ENCODE measurements around the gene CLASRP.
"Not testable (repeated sequence)": the region's sequence is repeated elsewhere in the genome, so short reads cannot be mapped to it uniquely, and the experiment has no call there.

CLASRP gene

GRCh38 chr19:45038931-45039893 lies at the start of gene CLASRP:
TSS of gene CLASRP (plus strand) at chr19:45039045. CDS start at chr19:45040213, 1,168 bp downstream.
- peak; percentile 91 for DNase-seq (ENCODE audit: low spot score)

- no peak for DNase-seq (ENCODE audit: low spot score)
These were observed 48.4 kb upstream of the CLASRP start for GRCh38 chr19:44990459-44990858.

GRCh38 chr19:44990966-44991365 lies 47.9 kb upstream of the CLASRP start:
- DNase-seq (ENCODE audit: low spot score), result no peak

- DNase-seq (ENCODE audit: low spot score), result no peak
These were observed 46.3 kb upstream of the CLASRP start for GRCh38 chr19:44992336-44993163.

- no peak for DNase-seq (ENCODE audit: low spot score)
These were observed 45.3 kb upstream of the CLASRP start for GRCh38 chr19:44993526-44993925.

- DNase-seq (ENCODE audit: low spot score), result no peak
These were observed 44.8 kb upstream of the CLASRP start for GRCh38 chr19:44993926-44994537.

- DNase-seq (ENCODE audit: low spot score), result no peak
These were observed 40.8 kb upstream of the CLASRP start for GRCh38 chr19:44998025-44998424.

GRCh38 chr19:44999131-44999925 lies 39.5 kb upstream of the CLASRP start:
- not testable (repeated sequence) for DNase-seq (ENCODE audit: low spot score)

- not testable (repeated sequence) for DNase-seq (ENCODE audit: low spot score)
These were observed 38.2 kb upstream of the CLASRP start for GRCh38 chr19:45000665-45001064.

GRCh38 chr19:45001087-45001739 lies 37.6 kb upstream of the CLASRP start, which contains the start of gene RELB:
TSS of gene RELB (plus strand) at chr19:45001464. CDS start at chr19:45001580, 116 bp downstream.
- peak; percentile 85 for DNase-seq (ENCODE audit: low spot score)

- DNase-seq (ENCODE audit: low spot score), result no peak
These were observed 35.4 kb upstream of the CLASRP start for GRCh38 chr19:45003485-45003884.

GRCh38 chr19:45005787-45006186 lies 33.1 kb upstream of the CLASRP start:
- DNase-seq (ENCODE audit: low spot score), result no peak

GRCh38 chr19:45008552-45008951 lies 30.3 kb upstream of the CLASRP start:
- DNase-seq (ENCODE audit: low spot score), result peak; percentile 29

GRCh38 chr19:45009625-45010255 lies 29.1 kb upstream of the CLASRP start:
- DNase-seq (ENCODE audit: low spot score), result no peak

GRCh38 chr19:45010306-45010705 lies 28.5 kb upstream of the CLASRP start:
- no peak for DNase-seq (ENCODE audit: low spot score)

GRCh38 chr19:45011959-45012358 lies 26.9 kb upstream of the CLASRP start:
- DNase-seq (ENCODE audit: low spot score), result no peak

- peak; percentile 84 for DNase-seq (ENCODE audit: low spot score)
These were observed 22.2 kb upstream of the CLASRP start for GRCh38 chr19:45016388-45017314.

GRCh38 chr19:45019187-45019586 lies 19.7 kb upstream of the CLASRP start:
- no peak for DNase-seq (ENCODE audit: low spot score)

GRCh38 chr19:45020071-45020470 lies 18.8 kb upstream of the CLASRP start:
- no peak for DNase-seq (ENCODE audit: low spot score)
